LoVo (cell line): Measurements from ENCODE around the gene SDK1.
"Not testable (repeated sequence)": the region's sequence is repeated elsewhere in the genome, so short reads cannot be mapped to it uniquely, and the experiment has no call there.

ENCODE experiments used
- DNase-seq: peaks from one replicate; pipeline ENCODE4 v3.0.0-alpha.2; 2016; ENCODE audit warnings: low spot score

Gene SDK1

DNA sequence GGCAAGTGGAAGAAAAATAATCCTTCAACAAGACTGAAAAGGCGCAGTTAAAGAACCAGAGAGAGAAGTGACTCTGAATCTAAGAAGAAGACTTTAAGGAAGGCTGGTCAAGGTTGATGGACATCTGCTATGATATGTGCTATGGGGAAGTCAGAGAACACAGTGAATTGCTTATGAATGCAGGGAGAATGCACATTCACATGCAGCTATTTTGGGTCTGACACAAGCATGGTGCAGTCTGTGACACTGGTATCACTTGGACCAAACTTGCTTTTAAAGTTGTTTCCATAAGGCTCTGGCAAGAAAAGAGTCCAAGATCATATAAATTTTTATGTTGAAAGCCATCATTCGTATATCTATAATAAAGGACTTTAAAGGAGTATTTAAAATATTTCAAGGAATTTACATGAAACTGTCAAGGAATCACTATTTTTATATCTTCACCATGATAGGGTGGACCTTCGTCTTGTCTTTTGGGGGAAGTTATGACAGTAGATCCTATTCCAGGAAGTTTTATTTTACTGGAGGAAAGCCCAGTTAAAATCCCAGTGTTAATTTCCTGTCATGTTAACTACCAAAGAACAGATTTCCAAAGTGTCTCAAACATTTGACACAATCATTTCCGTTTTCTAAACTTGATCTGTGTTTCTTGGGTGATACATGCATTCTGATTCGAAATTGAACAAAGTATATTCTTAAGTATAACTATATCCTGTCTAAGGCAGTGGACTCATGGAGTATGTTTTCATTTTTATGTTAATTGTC is 239.6 kb downstream of the SDK1 start:
- DNase-seq = no peak

DNA sequence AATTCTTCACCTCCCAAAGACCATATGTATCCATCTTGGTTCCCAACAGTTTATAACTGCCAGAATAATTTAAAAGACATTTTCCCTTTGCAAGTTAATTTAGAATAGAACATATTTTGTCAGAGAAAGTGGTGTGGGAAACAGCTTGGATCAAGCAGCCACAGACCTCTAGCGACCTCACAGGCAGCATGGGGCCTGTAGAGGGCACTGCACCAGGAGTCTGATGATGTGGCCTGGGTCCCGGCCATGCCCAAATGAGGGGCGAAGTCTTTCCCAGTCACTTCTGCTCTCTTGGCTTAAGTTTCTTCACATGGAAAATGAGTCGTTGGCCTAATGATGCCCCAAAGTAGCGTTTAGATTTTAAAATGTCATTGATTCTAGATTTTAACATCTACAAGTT is 243.2 kb downstream of the SDK1 start:
- DNase-seq = no peak

DNA sequence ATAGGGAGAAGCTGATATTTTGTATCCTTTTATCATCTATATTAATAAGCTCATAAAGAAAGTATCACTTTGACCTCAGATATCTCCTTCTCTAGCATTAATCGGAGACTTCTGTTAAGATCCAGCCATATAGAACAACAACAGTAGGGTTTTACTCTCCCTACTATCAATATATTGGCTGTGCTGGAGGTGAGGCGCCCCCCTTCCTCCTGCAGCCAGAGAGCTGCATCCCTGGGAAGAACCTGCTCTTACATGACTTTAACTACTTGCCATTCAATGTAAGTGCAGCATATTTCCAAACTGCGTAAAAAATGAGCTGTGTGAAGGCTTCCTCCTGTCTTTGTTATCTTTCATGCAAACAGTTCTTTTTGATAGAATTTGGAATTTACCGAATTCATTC is 247.8 kb downstream of the SDK1 start:
- DNase-seq = no peak

DNA sequence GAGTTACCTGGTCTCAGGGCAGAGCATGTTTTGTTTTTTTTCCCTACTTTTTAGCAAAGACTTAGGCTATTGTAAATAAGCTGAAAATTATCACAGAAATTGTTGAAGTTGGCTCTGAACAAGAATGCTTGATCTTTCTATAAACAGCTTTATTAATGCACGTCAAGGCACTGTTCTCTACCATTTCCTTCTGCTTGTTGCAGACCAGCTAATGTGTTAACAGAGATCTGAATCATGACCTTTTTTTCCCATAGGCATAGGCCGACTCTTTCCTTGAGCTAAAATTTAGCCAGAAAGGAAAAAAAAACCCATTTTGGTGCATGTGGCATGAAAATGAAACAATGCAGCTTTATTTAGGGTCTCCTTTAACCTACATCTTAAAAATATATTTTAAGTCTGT is 248.5 kb downstream of the SDK1 start:
- no peak for DNase-seq

DNA sequence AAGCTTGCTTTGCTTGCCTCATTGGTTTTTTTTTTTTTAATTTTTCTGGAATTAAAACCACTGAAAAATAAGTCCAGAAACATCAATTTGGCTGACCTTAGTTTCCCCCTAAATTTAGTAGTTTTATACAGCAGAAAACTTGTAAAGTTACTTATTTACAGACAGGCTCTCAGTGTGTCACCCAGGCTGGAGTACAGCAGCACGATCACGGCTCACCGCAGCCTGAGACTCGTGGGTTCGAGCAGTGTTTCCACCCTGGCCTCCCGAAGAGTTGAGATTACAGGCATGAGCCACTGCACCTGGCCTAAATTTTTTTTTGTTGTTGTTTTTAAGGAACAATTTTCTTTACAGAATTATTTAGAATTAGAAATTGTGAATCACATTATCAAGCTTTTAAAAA is 250.5 kb downstream of the SDK1 start:
- DNase-seq = no peak

DNA sequence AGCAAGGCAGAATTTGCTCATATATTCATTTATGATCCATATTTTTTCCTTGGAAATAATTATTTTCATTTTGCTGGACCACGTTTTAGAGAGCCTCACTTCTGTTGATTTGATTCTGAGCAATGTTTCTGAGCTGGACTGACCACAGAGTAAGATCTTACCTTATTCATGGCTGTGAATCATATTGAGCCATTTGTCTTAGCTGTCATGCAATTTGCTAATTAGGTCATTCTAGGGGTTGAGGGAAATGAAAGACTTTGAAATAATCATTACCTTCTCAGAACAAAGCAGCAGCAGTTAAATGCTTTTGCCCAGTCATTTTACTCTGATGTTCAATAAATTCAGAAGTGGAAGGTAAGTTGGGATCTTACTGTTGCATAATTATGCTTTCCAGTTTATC is 251.4 kb downstream of the SDK1 start:
- no peak for DNase-seq

DNA sequence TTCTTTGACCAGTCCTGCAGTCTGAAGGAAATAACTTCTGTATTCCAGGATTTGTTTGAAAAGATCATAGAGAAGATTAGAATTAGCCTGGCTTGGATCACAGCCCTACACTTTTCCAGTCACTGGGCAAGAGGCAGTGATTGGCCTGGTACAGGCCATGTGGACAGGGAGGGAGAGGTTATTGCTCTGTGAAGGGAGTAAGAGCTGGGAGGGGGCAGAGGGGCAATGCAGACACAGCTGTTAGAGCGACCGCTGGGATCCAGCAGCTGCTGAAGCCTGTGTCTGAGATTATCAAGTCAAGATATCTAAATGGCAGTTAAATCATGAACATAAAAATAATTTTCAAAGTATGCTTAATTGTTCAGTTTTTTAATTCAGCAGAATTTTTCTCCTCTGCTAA is 257.3 kb downstream of the SDK1 start:
- DNase-seq = no peak

DNA sequence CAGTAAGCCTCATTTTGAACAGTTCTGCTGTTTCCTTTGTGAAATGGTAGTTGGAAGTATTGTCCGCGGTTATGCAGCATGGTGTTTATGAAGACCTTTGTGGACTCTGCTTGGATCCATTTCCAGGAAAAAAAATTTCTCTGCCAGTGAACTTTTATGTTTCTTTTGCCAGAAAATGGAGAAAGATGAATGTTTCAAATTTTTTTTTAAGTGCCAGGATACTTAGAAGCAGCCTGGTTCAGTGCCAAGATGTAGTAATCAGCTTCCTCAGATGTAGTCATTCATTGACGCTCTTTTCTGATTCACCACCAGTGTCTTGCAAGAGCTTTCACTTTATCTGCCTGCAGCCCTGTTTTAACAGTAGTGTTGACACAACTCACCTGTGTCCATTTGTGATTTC is 258.2 kb downstream of the SDK1 start:
- DNase-seq = no peak

DNA sequence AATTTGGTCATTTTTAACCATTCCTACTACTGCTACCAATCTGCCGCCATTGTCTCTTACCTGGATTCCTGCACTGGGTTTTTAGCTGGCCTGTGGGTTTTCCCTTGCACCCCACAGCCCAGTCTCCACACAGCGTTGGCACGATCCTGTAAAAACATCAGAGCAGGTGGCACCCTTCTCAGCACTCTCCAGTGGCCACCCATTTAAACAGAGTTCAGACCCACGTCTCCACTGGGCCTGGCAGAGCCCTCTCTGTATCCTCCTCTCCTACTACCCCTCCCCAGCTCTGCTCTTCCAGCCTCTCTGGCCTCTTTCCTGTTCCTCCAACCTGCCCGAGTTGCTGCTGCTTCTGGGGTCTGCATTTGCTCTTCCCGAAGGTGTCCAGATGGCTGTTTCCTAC is 259.4 kb downstream of the SDK1 start:
- DNase-seq = no peak

DNA sequence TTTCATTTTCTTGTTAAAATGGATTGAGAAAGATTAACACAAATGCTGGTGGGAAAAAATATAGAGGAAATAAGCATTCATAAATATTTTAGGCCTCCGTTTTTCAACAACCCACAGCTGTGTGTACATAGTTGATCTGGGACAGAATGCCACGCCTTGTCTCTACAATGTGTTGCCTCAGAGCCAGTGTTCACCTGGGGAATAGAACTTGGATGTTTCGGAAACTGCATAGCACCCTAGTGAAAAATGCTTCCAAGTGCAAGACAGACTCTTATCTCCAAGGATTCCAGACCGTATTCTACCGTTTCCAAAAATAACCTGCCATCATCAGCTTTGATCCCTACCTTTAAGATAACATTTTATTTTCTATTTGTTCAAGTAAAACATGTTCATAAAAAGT is 260.9 kb downstream of the SDK1 start:
- DNase-seq = no peak

DNA sequence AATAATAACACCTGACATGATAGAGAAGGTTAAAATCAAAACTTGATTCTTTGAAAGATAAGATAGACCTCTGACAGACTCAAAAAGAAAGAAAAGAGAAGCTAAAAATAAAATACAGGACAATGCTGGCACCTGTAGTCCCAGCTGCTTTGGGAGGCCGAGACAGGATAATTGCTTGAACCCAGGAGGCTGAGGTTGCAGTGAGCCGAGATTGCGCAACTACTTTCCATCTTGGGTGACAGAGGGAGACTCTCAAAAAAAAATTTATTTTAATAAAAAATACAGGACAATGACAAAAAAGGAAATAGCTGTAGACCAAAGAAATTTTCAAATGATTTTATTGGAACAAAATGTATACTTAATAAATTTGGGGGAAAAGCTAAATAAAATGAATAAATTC is 263.2 kb downstream of the SDK1 start:
- no peak for DNase-seq

DNA sequence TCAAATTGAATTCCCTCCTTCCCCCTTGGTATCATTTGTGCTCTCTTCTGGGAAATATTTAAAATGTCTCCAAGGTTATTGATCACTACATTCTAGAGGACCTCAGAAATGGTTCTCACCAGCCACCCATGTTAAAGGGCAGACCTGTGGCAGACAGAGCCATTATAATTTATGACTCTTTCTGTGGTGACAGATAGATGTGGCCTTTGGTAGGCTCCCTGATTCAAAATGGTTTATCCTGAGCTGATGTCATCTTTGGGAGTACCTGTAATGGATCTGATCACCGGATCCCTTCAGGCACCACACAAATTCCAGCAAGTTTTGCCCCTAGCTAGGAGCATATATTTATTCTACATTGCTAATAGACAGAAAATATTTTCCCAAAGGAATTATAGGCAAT is 267.5 kb downstream of the SDK1 start:
- DNase-seq = no peak

DNA sequence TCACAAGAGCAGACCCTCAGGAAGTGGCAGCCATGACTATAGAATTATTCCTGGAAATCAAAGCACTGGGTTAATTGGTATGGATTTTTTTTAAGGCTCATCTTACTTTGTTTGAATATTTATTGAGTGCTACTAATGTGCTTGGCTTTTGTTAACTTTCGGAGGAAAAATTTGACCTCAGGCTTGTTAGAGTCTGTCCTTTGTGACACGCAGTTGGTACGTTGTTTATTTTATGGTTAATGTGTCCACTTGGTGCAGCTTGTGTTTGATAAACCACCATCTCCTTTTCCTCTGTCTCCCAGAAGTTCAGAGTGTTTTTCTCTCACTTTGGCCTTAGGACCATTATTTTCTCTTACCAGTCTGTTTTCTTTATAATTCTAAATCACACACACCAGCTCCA is 268.6 kb downstream of the SDK1 start:
- no peak for DNase-seq

DNA sequence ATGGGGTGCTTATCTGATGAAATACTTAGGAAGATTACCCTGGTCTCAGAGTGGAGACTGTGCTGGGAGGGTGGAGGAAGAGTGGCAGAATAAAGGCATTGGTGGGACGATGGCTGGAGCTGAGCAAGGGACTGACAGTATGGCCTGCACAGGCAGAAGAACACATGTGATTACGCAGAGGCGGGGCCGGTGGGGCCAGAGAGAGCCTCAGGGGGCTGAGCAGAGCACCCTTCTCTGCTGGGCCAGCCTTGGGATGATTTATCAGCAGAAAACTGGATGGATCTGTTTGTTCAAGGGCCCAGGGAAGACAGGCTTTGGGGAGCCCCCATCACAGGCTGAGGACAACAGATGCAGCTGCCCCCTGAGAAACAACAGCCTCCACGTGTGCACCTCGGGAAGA is 272.1 kb downstream of the SDK1 start:
- no peak for DNase-seq

DNA sequence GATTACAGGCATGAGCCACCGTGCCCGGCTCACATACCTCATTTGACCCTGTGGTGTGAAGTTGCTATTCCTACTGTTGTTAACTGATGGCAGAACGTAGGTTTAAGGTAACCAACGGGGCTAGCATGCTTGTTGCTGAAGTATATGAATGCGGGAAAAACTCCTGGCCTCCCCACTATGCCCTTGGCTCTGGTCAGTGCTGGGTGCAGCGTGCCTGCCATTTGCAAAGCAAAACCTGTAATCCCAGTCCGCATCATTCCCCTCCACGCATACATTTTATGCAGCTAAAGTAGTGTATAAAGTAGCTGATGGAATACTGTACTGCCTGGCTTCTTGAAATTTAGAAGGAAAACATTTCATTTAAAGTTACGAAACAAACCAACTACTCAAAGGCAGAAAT is 273.3 kb downstream of the SDK1 start:
- no peak for DNase-seq

DNA sequence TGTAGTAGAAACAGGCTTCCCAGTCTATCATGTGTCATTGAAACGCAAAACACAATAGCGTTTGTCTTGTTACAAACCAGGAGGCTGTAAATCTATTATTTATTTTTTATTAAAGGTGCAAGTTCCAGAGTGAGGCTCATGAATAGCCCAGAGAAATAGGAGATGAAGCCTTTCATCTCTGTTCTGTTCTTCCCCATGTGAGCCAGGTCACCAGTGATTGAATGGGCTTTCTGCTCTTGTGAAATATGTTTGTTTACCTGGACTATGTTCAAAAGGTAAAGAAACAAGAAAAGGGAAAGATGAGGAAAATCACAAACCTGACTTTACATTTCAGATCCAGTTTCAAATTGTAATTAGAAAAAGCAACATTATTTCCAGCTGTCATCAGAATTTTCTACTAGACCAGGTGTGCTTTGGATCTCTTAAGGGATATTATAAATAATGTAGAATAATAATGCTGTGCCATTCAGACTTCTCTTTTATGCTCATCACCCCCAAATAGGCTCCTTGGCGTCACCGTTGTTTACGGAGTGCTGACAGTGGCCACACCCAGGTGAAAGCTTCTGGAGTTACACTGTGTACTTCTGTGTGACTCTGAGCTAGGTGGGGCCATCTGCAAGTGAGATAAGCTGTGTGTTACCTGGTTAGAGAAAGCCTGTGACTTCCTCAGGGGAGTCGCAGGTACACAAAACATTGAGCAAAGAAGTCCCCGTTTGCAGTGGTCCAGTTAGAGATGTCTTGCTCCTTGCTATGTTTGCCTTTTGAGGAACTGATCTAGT is 274.9 kb downstream of the SDK1 start:
- DNase-seq = no peak

DNA sequence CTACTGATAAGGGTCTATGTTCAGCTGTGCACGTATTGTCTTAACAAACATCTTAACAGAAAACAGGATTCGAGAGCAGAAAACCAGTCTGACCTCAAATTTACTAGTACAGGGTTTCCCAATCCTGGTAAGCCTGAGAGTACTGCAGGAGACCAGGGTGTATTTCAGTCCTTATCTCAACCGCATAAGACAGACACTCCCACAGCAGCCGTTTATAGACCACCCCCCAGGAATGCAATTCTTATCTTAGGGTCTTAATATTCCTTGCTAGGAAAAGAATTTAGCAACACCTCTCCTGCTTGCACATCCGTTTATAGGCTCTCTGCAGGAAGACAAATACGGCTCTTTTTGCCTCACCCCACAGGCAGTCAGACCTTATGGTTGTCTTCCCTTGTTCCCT is 277.3 kb downstream of the SDK1 start:
- no peak for DNase-seq

DNA sequence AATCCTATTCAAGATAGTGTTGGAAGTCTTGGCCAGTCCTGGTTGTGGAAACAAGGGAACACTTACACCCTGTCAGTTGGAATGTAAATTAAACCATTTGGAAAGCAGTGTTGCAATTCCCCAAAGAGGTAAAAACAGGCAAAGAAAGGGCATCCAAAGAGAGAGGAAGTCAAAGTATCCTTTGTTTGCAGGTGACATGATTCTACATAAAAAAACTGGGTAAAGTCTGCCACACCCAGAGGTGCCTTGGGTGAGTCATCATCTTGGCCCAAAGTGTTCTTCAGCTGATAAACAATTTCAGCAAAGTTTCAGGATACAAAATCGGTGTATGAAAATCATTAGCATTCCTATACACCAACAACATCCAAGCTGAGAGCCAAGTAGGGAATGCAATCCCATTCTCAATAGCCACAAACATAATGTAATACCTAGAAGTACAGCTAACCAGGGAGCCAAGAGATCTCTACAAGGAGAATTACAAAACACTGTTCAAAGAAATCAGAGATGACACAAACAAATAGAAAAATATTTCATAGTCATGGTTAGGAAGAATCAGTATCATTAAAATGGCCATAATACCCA is 278.7 kb downstream of the SDK1 start:
- no peak for DNase-seq

DNA sequence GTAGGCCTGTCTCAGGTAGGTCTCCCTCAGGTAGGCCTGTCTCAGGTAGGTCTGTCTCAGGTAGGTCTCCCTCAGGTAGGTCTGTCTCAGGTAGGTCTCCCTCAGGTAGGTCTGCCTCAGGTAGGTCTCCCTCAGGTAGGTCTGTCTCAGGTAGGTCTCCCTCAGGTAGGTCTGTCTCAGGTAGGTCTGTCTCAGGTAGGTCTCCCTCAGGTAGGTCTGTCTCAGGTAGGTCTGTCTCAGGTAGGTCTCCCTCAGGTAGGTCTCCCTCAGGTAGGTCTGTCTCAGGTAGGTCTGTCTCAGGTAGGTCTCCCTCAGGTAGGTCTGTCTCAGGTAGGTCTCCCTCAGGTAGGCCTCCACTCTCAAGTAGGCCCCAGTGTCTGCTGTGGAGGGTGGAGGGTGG is 281.1 kb downstream of the SDK1 start:
- not testable (repeated sequence) for DNase-seq

DNA sequence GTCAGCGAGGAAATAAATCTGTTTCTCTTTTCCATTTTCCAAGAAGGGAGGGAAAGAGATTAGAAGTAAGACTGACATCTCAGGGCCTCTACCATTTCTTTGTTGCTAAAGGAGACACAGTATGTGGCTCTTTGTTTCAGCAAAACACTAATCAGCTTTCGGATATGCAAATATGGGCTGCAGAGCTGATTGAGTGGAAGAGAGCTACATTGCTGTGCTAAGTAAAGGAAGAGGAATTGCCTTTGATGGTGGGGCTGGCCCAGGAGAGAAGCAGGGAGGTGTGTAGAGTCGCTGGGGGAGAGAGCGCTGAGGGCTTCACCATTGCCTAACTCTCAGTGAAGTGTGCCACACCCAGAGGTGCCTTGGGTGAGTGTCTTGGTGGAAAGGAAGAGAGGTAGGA is 284.8 kb downstream of the SDK1 start:
- no peak for DNase-seq

DNA sequence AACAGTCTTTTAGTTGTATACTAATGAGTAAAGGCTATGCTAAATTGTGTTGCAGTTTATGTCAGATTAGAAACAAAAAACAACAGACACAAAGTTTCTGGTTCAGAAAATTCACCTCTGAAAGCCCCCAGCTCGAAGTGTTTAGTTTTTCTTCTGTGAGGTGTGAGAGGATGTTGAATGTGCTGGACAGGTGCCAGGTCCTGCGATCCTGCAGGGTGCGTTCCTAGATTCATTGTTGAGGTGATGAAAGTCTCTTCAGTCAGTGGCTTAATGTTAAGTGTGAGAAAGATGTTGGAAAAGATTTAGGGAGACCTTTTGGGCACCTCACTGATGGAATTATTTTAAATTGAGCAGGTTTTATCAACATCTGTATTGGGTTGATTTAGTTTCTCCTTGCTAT is 287.3 kb downstream of the SDK1 start:
- no peak for DNase-seq

DNA sequence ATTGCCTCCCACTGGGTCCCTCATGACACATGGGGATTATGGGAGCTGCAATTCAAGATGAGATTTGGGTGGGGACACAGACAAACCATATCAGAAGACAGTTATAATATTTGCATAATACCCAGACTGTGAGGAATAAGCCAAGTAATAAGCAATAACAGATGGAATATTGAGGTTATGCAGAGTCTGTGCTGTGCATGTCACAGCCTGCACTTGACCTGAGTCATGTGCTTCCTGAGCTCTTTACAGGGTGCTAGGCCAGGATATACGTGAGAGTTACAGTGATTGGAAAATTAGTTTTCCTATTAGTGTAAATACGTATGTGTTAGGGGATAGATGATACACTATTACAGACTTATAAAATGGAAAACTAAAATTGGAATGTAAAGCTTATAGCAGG is 288.7 kb downstream of the SDK1 start:
- no peak for DNase-seq

DNA sequence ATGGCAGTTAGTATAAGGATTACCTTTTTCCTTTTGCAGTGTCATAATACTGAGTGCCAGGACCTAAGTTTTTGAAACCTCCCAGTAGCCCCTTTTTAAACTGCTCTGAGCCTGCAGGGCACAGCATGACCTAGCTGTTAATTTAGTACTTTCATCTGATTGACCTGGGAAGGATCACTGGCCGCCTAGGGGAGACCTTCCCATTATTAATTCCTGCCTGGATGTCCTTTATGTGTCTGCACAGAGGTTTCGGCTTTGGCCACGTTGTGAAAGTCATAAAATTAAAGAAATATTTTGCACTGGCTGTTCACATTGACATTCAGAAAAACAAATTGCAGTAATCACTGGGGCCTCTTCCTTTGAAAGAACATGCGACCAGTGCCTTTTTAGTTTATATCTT is 290.2 kb downstream of the SDK1 start:
- no peak for DNase-seq

DNA sequence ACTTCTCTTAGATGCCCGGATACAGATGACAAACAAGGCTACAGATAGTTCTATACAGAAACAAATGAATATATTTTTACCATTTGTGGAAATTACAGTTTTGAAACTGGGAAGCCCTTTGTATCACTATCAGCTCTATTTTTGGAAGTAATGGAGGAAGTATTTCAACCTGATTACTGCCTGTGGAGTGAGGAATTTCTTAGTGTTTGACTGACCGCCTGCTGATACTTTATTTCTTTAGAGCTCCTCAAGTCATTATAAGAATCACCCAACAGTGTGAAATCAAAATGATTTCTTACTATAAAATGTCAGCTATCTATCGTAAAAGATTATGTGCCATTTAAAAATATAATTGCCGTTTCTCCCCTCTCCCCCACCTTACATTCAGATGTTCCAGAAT is 290.9 kb downstream of the SDK1 start:
- no peak for DNase-seq
